Loucy (cell line): Measurements from ENCODE around the gene ARSA.

Source experiments
- CTCF ChIP-seq: fragments of 200-600 bp; sonication (generic); conservative IDR thresholded peaks from 2 replicates; pipeline ENCODE4 v1.5.1; 2014; ENCODE audit warnings: mild to moderate bottlenecking, antibody characterized with exemption, low read length
- EZH2phosphoT487 ChIP-seq: fragments of 200-600 bp; IDR thresholded peaks from 2 replicates; pipeline ENCODE4 v1.6.1; 2018; ENCODE audit warnings: antibody characterized with exemption, mild to moderate bottlenecking, moderate library complexity, borderline replicate concordance

GRCh38 chr22:50584106-50585096 is 43.6 kb downstream of the ARSA start:
- TF ChIP-seq CTCF: no peak
- no peak for TF ChIP-seq EZH2phosphoT487
